ENCODE data around the gene RPTOR.

DNA sequence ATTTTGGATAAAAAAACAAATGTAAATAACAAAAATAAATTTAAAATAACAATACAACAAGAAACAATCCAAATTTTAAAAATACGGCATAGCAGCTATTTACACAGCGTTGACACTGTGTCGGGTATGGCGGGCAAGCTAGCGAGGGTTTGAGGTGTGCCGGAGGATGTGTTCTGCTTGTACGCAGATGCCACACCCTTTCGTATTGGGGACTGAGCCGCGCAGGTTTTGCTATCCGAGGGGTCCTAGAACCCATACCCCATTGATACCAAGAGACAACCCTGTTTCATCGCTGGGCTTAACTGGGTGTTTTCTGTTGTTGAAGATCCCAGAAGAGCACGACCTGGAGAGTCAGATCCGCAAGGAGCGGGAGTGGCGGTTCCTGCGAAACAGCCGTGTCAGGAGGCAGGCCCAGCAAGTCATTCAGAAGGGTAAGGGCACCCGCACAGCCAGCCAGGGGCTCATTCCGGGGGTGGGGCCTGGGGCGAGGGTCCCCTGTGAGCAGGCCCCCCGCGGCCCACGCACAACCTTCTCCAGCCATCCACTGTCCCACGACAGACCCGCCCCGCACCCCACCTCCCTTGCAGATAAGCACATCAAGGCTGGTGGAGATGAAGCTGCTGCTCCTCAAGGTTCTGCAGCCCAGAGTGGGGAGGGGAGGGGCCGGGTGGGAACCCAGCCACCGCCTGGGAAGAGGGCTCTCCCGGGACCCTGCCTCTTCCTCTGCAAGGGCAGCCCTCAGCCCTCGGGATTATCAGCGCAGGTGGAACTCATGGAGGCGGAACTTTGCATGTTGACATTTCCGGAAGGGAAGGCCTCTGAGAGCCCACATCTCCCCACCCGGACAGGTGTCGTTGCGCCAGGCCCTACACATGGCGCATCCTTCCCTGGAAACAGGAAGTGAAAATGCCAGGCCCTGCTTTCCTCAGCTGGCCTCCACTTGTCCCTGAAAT, 395.8 kb downstream of the RPTOR start:
- TF ChIP-seq TARDBP (IDR thresholded peaks at IDR 0.05; ENCODE audit: borderline replicate concordance) (no peak), EZH2 (IDR thresholded peaks at IDR 0.05; ENCODE audit: borderline replicate concordance, control insufficient read depth, low read depth, low read length) (no peak), BHLHE40 (IDR thresholded peaks at IDR 0.05; ENCODE audit: borderline replicate concordance in 1 of 2, low read depth in 2 of 2, low read length in 1 of 2) (no peak), NR2F1 (conservative IDR thresholded peaks at IDR 0.05) (no peak)
- TF ChIP-seq, protein P1, sequence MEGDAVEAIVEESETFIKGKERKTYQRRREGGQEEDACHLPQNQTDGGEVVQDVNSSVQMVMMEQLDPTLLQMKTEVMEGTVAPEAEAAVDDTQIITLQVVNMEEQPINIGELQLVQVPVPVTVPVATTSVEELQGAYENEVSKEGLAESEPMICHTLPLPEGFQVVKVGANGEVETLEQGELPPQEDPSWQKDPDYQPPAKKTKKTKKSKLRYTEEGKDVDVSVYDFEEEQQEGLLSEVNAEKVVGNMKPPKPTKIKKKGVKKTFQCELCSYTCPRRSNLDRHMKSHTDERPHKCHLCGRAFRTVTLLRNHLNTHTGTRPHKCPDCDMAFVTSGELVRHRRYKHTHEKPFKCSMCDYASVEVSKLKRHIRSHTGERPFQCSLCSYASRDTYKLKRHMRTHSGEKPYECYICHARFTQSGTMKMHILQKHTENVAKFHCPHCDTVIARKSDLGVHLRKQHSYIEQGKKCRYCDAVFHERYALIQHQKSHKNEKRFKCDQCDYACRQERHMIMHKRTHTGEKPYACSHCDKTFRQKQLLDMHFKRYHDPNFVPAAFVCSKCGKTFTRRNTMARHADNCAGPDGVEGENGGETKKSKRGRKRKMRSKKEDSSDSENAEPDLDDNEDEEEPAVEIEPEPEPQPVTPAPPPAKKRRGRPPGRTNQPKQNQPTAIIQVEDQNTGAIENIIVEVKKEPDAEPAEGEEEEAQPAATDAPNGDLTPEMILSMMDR (IDR thresholded peaks at IDR 0.05 in 2 of 3, conservative IDR thresholded peaks at IDR 0.05 in 1 of 3; ENCODE audit: control insufficient read depth in 2 of 3, extremely low read depth in 1 of 3, insufficient read depth in 1 of 3, low read depth in 3 of 3, low read length in 3 of 3) = no peak
- TF ChIP-seq, protein P2, sequence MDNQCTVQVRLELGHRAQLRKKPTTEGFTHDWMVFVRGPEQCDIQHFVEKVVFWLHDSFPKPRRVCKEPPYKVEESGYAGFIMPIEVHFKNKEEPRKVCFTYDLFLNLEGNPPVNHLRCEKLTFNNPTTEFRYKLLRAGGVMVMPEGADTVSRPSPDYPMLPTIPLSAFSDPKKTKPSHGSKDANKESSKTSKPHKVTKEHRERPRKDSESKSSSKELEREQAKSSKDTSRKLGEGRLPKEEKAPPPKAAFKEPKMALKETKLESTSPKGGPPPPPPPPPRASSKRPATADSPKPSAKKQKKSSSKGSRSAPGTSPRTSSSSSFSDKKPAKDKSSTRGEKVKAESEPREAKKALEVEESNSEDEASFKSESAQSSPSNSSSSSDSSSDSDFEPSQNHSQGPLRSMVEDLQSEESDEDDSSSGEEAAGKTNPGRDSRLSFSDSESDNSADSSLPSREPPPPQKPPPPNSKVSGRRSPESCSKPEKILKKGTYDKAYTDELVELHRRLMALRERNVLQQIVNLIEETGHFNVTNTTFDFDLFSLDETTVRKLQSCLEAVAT (IDR thresholded peaks at IDR 0.05) = no peak
